ENCODE results near the gene B4GALT5.

B4GALT5 gene

DNA sequence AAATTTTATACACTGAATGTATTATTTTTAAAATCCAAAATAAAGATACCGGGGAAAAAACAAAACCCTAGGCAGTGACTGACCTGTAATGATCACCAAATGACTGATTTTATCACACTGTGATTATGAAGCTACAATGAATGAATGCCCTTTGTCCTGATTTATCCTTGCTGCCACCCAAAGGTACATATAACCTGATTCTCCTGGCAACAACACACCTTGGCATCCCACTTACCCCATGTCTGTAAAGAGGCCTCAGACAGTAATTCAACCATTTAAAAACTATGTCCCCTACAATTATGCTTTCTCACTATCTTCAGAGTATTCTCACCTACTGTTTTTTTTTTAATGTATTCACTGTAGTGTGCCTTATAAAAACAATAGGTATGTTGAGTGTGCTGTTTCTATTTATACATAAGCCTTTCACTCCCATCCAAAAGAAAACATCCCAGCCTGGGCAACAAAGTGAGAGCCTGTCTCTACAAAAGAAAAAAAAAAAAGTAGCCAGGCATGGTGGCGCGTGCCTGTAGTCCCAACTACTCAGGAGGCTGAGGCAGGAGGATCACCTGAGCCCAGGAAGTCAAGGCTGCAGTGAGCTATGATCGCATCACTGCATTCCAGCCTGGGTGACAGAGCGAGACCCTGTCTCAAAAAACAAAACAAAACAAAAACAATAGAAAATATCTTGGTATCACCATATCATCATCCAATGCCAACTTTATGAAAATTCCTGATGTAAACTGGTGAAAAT, 21.7 kb downstream of the B4GALT5 start:
- TF ChIP-seq, protein P1, sequence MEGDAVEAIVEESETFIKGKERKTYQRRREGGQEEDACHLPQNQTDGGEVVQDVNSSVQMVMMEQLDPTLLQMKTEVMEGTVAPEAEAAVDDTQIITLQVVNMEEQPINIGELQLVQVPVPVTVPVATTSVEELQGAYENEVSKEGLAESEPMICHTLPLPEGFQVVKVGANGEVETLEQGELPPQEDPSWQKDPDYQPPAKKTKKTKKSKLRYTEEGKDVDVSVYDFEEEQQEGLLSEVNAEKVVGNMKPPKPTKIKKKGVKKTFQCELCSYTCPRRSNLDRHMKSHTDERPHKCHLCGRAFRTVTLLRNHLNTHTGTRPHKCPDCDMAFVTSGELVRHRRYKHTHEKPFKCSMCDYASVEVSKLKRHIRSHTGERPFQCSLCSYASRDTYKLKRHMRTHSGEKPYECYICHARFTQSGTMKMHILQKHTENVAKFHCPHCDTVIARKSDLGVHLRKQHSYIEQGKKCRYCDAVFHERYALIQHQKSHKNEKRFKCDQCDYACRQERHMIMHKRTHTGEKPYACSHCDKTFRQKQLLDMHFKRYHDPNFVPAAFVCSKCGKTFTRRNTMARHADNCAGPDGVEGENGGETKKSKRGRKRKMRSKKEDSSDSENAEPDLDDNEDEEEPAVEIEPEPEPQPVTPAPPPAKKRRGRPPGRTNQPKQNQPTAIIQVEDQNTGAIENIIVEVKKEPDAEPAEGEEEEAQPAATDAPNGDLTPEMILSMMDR (conservative IDR thresholded peaks at IDR 0.05; ENCODE audit: low read depth, low read length), result no peak
- H3K4me3 ChIP-seq (ENCODE audit: low read depth, low read length), result no peak overlapping the region
- no peak for DNase-seq (ENCODE audit: low read depth)

DNA sequence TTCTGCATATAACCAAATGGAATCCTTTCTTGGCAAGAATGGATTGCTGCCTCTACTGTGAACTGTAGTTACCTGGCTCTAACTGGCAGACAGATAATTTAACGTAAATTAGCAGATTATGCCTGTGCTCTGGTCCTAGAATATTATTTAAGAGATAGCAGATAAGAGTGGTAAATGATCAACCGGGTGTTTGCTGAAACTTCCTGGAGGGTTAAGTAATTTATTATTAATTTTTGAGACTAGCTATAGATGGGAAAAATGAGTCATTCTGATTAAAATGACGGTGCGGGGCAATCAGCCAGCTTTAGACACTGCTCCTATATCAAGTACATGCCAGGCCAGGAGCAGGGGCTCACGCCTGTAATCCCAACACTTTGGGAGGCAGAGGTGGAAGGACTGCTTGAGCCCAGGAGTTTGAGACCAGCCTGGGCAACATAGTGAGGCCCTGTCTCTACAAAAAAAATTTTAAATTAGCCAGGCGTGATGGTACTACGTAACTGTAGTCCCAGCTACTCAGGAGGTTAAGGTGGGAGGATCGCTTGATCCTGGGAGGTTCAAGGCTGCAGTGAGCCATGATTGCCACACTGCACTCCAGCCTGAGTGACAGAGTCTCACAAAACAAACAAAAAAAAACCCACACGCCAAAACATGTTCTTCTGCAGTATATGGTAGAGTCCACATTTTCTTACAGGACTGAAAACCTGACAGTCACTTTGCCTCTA, 22.6 kb downstream of the B4GALT5 start:
- DNase-seq (ENCODE audit: low read depth), result peak; percentile 76
- TF ChIP-seq, protein P1 (conservative IDR thresholded peaks at IDR 0.05; ENCODE audit: low read depth, low read length), result no peak
- no peak overlapping the region for H3K4me3 ChIP-seq (ENCODE audit: low read depth, low read length)

DNA sequence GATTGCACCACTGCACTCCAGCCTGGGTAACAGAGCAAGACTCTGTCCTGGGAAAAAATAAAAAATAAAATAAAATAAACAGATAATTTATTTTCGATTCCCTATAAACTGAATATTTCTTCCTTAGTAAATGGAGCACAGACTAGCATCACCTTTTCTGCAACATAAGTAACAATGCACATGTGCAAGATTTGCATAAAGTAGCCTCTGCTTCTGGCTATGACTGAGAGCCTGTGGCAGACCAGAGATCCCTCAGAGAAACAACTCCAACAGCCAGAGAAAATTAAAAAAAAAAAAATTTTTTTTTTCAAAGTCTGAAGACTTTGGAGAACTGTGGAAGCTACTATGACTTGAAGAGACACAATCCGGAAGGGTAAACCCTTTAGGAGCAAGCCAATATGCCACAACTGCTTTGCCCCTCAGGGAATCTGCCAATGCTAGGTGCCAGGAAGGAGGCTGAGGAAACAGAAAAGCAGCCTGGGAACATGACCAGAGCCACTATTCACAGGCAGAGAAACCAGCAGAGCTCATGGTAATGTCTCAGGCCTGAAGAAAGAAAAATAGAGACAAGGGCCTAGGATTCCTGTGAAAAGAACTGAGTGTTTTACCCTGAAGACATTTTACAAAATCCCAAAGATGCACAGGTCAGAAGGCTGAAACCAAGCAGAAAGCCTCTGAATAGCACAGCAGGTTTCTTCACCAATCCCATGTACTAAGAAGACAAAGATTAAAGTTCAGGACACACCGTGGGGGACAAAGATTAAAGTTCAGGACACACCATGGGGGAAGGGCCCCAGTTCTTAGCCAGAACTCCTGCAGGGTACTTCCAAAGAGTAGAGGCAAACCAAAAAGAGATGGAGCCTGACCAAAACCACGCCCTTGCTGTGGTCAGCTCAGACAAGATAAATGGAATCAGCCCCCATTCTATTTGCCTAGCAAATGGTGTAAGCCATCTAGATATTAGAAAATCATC, 25.8 kb downstream of the B4GALT5 start:
- TF ChIP-seq, protein P1 (conservative IDR thresholded peaks at IDR 0.05; ENCODE audit: low read depth, low read length), result no peak
- DNase-seq (ENCODE audit: low read depth), result no peak
- H3K4me3 ChIP-seq (ENCODE audit: low read depth, low read length), result no peak overlapping the region

DNA sequence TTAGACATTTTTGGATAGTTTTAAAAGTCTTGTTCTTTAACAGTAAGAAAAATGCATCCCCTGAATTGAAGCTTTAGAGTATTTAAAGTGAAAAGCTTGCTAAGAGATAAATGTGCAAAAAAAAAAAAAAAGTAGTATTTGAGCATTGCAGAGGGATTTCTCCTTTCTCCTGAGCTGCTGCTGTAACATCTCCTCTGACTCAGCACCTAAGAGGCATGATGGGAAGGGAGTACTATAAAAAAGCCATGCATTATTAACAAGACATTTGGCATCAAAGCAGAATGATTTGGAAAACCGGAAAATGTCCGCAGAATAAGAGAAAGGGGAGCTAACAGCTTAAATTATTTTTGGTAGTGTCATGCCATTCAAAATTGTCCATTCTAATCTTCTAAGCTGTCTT, 27.9 kb downstream of the B4GALT5 start:
- TF ChIP-seq, protein P1 (conservative IDR thresholded peaks at IDR 0.05; ENCODE audit: low read depth, low read length), result no peak
- DNase-seq (ENCODE audit: low read depth), result peak; percentile 64
- H3K4me3 ChIP-seq (ENCODE audit: low read depth, low read length), result no peak overlapping the region

DNA sequence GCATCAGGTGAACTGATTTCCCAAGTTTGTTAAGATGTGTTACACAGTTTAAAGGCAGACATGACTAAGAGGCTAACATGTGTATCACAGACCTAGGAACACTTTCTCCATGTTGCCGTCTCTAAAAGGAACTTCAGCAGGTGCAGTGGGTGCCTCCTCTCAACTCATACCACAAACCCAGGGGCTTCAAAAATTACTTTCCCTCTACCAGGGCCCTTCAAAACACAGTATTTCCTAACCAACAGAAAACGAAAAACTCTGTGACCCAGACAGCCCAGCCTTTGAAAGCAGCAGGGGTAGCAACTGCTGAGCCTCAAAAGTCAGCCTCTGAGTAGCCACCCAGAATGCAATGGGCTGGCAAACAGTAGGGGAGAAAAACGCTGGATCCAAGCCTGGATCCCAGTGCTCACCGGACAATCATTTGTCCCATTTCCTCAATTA, 28.5 kb downstream of the B4GALT5 start:
- DNase-seq (ENCODE audit: low read depth), result peak; percentile 60
- TF ChIP-seq, protein P1 (conservative IDR thresholded peaks at IDR 0.05; ENCODE audit: low read depth, low read length), result no peak
- no peak overlapping the region for H3K4me3 ChIP-seq (ENCODE audit: low read depth, low read length)

DNA sequence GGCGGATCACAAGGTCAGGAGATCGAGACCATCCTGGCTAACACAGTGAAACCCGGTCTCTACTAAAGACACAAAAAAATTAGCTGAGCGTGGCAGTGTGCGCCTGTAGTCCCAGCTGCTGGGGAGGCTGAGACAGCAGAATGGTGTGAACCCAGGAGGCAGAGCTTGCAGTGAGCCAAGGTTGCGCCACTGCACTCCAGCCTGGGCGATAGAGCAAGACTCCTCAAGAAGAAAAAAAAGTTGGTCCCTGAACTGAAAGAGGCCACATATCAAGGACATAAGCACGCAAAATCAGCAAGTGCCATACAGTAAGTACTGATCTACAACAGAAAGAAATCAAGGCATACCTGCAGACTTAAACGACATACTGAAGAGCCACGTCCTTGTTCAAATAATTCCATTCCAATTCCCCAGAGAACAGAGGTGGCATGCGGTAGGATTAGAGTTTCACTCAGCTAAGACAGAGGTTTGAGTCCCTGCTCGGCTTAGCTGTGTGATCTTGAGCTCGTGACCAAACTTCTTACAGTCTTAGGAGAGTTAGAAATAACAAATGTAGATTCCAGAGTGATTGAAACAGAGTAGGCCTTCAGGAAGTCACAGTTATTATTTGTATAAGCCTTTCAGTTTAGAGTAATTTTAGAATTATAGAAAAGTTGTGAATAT, 29.2 kb downstream of the B4GALT5 start:
- DNase-seq (ENCODE audit: low read depth), result peak; percentile 51
- TF ChIP-seq, protein P1 (conservative IDR thresholded peaks at IDR 0.05; ENCODE audit: low read depth, low read length), result no peak

More for the DNA sequence above, 29.2 kb downstream of the B4GALT5 start:
- H3K4me3 ChIP-seq (ENCODE audit: low read depth, low read length), result no peak overlapping the region

All from choroid plexus epithelial cell (primary cell).